HepG2 (cell line): Measurements from ENCODE around the gene RPTOR. TPM values are rescaled to one million over a fixed set of nuclear protein-coding genes. Genes with fewer than 3 reads are reported as not detected.

Experiments
- ATRX ChIP-seq: sonication (generic); formaldehyde crosslinking; IDR thresholded peaks from 2 replicates; pipeline ENCODE4 v1.4.0; 2020; ENCODE audit warnings: missing genetic modification reagents, borderline replicate concordance
- CENPX ChIP-seq: sonication (generic); formaldehyde crosslinking; IDR thresholded peaks from 2 replicates; pipeline ENCODE4 v1.9.0; 2021; ENCODE audit warnings: mild to moderate bottlenecking, missing genetic modification reagents, moderate library complexity
- FOXA3 ChIP-seq: IDR thresholded peaks from 2 replicates; pipeline ENCODE4 v1.6.1; 2016; ENCODE audit warnings: missing genetic modification reagents, missing compliant biosample characterization
- KLF16 ChIP-seq, 2 experiments: sonication (generic) in 1 of 2; formaldehyde crosslinking in 1 of 2; IDR thresholded peaks; 2 replicates each; pipeline versions ENCODE4 v1.6.1 to v1.8.0; 2016 to 2023; ENCODE audit warnings: missing genetic modification reagents in 2 of 2, missing compliant biosample characterization in 1 of 2
- MLX ChIP-seq: IDR thresholded peaks from 2 replicates; pipeline ENCODE4 v1.6.1; 2016
- NFYC ChIP-seq: IDR thresholded peaks from 2 replicates; pipeline ENCODE4 v1.6.1; 2016; ENCODE audit warnings: missing genetic modification reagents, missing compliant biosample characterization
- PITX1 ChIP-seq: sonication (generic); formaldehyde crosslinking; IDR thresholded peaks from 2 replicates; pipeline ENCODE4 v1.5.1; 2020; ENCODE audit warnings: mild to moderate bottlenecking, missing genetic modification reagents
- POLR2G ChIP-seq: fragments of 200-400 bp; formaldehyde crosslinking; IDR thresholded peaks from 2 replicates; pipeline ENCODE4 v1.6.1; 2018; ENCODE audit warnings: mild to moderate bottlenecking, low read depth, low read length, moderate library complexity
- SSRP1 ChIP-seq: IDR thresholded peaks from 2 replicates; pipeline ENCODE4 v1.6.1; 2016; ENCODE audit warnings: control low read depth
- YEATS2 ChIP-seq: sonication (generic); formaldehyde crosslinking; IDR thresholded peaks from 2 replicates; pipeline ENCODE4 v1.4.0; 2020; ENCODE audit warnings: missing genetic modification reagents, borderline replicate concordance
- YY1 ChIP-seq: IDR thresholded peaks from 2 replicates; pipeline ENCODE4 v1.6.1; 2011; ENCODE audit warnings: low read length, low read depth, moderate library complexity, mild to moderate bottlenecking; ENCODE audit not compliant: insufficient read depth, insufficient replicate concordance
- ZBTB21 ChIP-seq: sonication (generic); formaldehyde crosslinking; IDR thresholded peaks from 2 replicates; pipeline ENCODE4 v1.4.0; 2020; ENCODE audit warnings: missing genetic modification reagents
- ZBTB8A ChIP-seq: sonication (generic); formaldehyde crosslinking; IDR thresholded peaks from 2 replicates; pipeline ENCODE4 v1.4.0; 2020; ENCODE audit warnings: mild to moderate bottlenecking, low read depth, missing genetic modification reagents, borderline replicate concordance
- ZFP36 ChIP-seq: fragments of 150-350 bp; IDR thresholded peaks from 2 replicates; pipeline ENCODE4 v1.6.1; 2018; ENCODE audit warnings: borderline replicate concordance, low read length, low read depth; ENCODE audit not compliant: partially characterized antibody
- ZFP82 ChIP-seq: sonication (generic); formaldehyde crosslinking; IDR thresholded peaks from 2 replicates; pipeline ENCODE4 v1.5.1; 2020; ENCODE audit warnings: mild to moderate bottlenecking, missing genetic modification reagents, borderline replicate concordance
- ZNF263 ChIP-seq: sonication (generic); formaldehyde crosslinking; IDR thresholded peaks from 2 replicates; pipeline ENCODE4 v1.4.0; 2020; ENCODE audit warnings: missing genetic modification reagents
- ZNF3 ChIP-seq: IDR thresholded peaks from 2 replicates; pipeline ENCODE4 v1.7.0; 2017; ENCODE audit warnings: inconsistent platforms
- ZNF501 ChIP-seq: sonication (generic); formaldehyde crosslinking; IDR thresholded peaks from 2 replicates; pipeline ENCODE4 v1.5.1; 2020; ENCODE audit warnings: mild to moderate bottlenecking, moderate library complexity, missing genetic modification reagents
- polyA plus RNA-seq, 8 experiments: library from polyadenylated mRNA; depleted of rRNA in 3 of 8; stranded (reverse) in 7 of 8; unstranded in 1 of 8; fragments of >200 nt; fragmentation: Illumina TruSeq in 4 of 8; extraction: Trizol in 4 of 8; gene quantifications; 2 replicates each; pipeline versions ENCODE4 v1.2.1 to v1.2.3, GENCODE V29; 2011 to 2016; ENCODE audit warnings: low read depth in 4 of 8, missing spikeins in 1 of 8, mixed read lengths in 1 of 8; ENCODE audit not compliant: insufficient read depth in 1 of 8
- total RNA-seq, 5 experiments: library from RNA; depleted of rRNA; stranded (reverse); fragments of >200 nt; fragmentation: Illumina TruSeq; extraction: Trizol; gene quantifications; 2 replicates each; pipeline ENCODE4 v1.2.3, GENCODE V29; 2016; ENCODE audit warnings: low read depth in 1 of 5
- TF ChIP-seq, protein P1 (sequence below): fragments of 450-650 bp; IDR thresholded peaks from 2 replicates; pipeline ENCODE4 v1.6.1; 2017; ENCODE audit warnings: mild to moderate bottlenecking
- TF ChIP-seq, protein P2 (sequence below): sonication (generic); formaldehyde crosslinking; IDR thresholded peaks from 2 replicates; pipeline ENCODE4 v1.4.0; 2020; ENCODE audit warnings: mild to moderate bottlenecking, missing genetic modification reagents, borderline replicate concordance
- TF ChIP-seq, protein P3 (sequence below): IDR thresholded peaks from 2 replicates; pipeline ENCODE4 v1.6.1; 2016

Gene RPTOR
- total and polyA plus RNA-seq, 2 of the 13 experiments (the other 11 are each of a cell fraction or from before 2014, with no cell fraction given), result 6.6 to 25.3 TPM

- TF ChIP-seq YY1 (peak; percentile 56), ZFP36 (no peak), NFYC (CRISPR knock-in tag) (no peak), YEATS2 (CRISPR knock-in tag) (no peak), SSRP1 (CRISPR knock-in tag) (no peak), ZFP82 (CRISPR knock-in tag) (no peak), KLF16 (CRISPR knock-in tag; IDR thresholded peaks at IDR 0.05) (no peak), PITX1 (CRISPR knock-in tag) (peak; percentile 34; the same call in 1 of the 2 replicates), POLR2G (no peak), ZBTB21 (CRISPR knock-in tag) (no peak), ZNF501 (no peak), ZNF3 (CRISPR knock-in tag) (no peak), ZBTB8A (CRISPR knock-in tag) (no peak), ATRX (CRISPR knock-in tag) (no peak), MLX (CRISPR knock-in tag) (peak; percentile 51; the same call in 1 of the 2 replicates), CENPX (CRISPR knock-in tag) (no peak), FOXA3 (peak; percentile 83), ZNF263 (CRISPR knock-in tag) (peak; percentile 23; the same call in 1 of the 2 replicates)
- TF ChIP-seq, protein P1, sequence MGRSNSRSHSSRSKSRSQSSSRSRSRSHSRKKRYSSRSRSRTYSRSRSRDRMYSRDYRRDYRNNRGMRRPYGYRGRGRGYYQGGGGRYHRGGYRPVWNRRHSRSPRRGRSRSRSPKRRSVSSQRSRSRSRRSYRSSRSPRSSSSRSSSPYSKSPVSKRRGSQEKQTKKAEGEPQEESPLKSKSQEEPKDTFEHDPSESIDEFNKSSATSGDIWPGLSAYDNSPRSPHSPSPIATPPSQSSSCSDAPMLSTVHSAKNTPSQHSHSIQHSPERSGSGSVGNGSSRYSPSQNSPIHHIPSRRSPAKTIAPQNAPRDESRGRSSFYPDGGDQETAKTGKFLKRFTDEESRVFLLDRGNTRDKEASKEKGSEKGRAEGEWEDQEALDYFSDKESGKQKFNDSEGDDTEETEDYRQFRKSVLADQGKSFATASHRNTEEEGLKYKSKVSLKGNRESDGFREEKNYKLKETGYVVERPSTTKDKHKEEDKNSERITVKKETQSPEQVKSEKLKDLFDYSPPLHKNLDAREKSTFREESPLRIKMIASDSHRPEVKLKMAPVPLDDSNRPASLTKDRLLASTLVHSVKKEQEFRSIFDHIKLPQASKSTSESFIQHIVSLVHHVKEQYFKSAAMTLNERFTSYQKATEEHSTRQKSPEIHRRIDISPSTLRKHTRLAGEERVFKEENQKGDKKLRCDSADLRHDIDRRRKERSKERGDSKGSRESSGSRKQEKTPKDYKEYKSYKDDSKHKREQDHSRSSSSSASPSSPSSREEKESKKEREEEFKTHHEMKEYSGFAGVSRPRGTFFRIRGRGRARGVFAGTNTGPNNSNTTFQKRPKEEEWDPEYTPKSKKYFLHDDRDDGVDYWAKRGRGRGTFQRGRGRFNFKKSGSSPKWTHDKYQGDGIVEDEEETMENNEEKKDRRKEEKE, result no peak
- TF ChIP-seq, protein P2, sequence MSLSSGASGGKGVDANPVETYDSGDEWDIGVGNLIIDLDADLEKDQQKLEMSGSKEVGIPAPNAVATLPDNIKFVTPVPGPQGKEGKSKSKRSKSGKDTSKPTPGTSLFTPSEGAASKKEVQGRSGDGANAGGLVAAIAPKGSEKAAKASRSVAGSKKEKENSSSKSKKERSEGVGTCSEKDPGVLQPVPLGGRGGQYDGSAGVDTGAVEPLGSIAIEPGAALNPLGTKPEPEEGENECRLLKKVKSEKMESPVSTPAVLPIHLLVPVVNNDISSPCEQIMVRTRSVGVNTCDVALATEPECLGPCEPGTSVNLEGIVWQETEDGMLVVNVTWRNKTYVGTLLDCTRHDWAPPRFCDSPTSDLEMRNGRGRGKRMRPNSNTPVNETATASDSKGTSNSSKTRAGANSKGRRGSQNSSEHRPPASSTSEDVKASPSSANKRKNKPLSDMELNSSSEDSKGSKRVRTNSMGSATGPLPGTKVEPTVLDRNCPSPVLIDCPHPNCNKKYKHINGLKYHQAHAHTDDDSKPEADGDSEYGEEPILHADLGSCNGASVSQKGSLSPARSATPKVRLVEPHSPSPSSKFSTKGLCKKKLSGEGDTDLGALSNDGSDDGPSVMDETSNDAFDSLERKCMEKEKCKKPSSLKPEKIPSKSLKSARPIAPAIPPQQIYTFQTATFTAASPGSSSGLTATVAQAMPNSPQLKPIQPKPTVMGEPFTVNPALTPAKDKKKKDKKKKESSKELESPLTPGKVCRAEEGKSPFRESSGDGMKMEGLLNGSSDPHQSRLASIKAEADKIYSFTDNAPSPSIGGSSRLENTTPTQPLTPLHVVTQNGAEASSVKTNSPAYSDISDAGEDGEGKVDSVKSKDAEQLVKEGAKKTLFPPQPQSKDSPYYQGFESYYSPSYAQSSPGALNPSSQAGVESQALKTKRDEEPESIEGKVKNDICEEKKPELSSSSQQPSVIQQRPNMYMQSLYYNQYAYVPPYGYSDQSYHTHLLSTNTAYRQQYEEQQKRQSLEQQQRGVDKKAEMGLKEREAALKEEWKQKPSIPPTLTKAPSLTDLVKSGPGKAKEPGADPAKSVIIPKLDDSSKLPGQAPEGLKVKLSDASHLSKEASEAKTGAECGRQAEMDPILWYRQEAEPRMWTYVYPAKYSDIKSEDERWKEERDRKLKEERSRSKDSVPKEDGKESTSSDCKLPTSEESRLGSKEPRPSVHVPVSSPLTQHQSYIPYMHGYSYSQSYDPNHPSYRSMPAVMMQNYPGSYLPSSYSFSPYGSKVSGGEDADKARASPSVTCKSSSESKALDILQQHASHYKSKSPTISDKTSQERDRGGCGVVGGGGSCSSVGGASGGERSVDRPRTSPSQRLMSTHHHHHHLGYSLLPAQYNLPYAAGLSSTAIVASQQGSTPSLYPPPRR (CRISPR knock-in tag), result peak; percentile 63; the same call in 1 of the 2 replicates
- TF ChIP-seq, protein P3, sequence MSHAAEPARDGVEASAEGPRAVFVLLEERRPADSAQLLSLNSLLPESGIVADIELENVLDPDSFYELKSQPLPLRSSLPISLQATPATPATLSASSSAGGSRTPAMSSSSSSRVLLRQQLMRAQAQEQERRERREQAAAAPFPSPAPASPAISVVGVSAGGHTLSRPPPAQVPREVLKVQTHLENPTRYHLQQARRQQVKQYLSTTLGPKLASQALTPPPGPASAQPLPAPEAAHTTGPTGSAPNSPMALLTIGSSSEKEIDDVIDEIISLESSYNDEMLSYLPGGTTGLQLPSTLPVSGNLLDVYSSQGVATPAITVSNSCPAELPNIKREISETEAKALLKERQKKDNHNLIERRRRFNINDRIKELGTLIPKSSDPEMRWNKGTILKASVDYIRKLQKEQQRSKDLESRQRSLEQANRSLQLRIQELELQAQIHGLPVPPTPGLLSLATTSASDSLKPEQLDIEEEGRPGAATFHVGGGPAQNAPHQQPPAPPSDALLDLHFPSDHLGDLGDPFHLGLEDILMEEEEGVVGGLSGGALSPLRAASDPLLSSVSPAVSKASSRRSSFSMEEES, result peak; percentile 57
Observed at GRCh38 chr17:80673152-80673920, 128.7 kb downstream of the RPTOR start (continued).
